HT-29 (cell line): Measurements from ENCODE around the gene NOTCH3. TPM values are rescaled to one million over a fixed set of nuclear protein-coding genes. Genes with fewer than 3 reads are reported as not detected.

Experiments
- DNase-seq: peaks from one replicate; pipeline ENCODE4 v3.0.0-alpha.2; 2015; ENCODE audit warnings: low spot score
- total RNA-seq: library from RNA; depleted of rRNA; stranded (reverse); fragments of >200 nt; shearing (Covaris generic); gene quantifications from 2 replicates; pipeline ENCODE4 v1.2.3, GENCODE V29; 2014; rRNA removed

NOTCH3 gene
- 0.46 and 0.63 TPM in 2 replicates for total RNA-seq

- DNase-seq, result no peak
Measured at GRCh38 chr19:15200553-15201364, at the start of gene NOTCH3. Gene NOTCH3, minus strand, starts transcription at chr19:15200995. Its CDS starts 90 bp downstream, at chr19:15200905.

GRCh38 chr19:15250640-15250993, 49.8 kb upstream of the NOTCH3 start:
- DNase-seq, result no peak

- DNase-seq, result peak; percentile 35
Measured at GRCh38 chr19:15249972-15250639, 49.3 kb upstream of the NOTCH3 start.

- DNase-seq, result no peak
Measured at GRCh38 chr19:15249528-15249874, 48.7 kb upstream of the NOTCH3 start.

GRCh38 chr19:15248648-15249527, 48.1 kb upstream of the NOTCH3 start:
- peak; percentile 51 for DNase-seq

- no peak for DNase-seq
Measured at GRCh38 chr19:15248106-15248505, 47.3 kb upstream of the NOTCH3 start.

GRCh38 chr19:15247107-15248014, 46.6 kb upstream of the NOTCH3 start:
- DNase-seq, result no peak

- no peak for DNase-seq
Measured at GRCh38 chr19:15246198-15246481, 45.3 kb upstream of the NOTCH3 start.

- no peak for DNase-seq
Measured at GRCh38 chr19:15245370-15246197, 44.8 kb upstream of the NOTCH3 start.

- no peak for DNase-seq
Measured at GRCh38 chr19:15244808-15245207, 44.0 kb upstream of the NOTCH3 start.

- DNase-seq, result no peak
Measured at GRCh38 chr19:15244106-15244803, 43.5 kb upstream of the NOTCH3 start.

GRCh38 chr19:15243236-15243957, 42.6 kb upstream of the NOTCH3 start:
- no peak for DNase-seq

GRCh38 chr19:15241259-15241910, 40.6 kb upstream of the NOTCH3 start:
- no peak for DNase-seq

GRCh38 chr19:15240515-15240914, 39.7 kb upstream of the NOTCH3 start:
- DNase-seq, result no peak

- DNase-seq, result no peak
Measured at GRCh38 chr19:15239337-15239949, 38.6 kb upstream of the NOTCH3 start.

GRCh38 chr19:15238639-15239155, 37.9 kb upstream of the NOTCH3 start:
- DNase-seq, result no peak

GRCh38 chr19:15237759-15238638, 37.2 kb upstream of the NOTCH3 start:
- DNase-seq, result no peak
